ENCODE data around the gene CPTP.
"Not testable (repeated sequence)": the region's sequence is repeated elsewhere in the genome, so short reads cannot be mapped to it uniquely, and the experiment has no call there.

CPTP gene

DNA sequence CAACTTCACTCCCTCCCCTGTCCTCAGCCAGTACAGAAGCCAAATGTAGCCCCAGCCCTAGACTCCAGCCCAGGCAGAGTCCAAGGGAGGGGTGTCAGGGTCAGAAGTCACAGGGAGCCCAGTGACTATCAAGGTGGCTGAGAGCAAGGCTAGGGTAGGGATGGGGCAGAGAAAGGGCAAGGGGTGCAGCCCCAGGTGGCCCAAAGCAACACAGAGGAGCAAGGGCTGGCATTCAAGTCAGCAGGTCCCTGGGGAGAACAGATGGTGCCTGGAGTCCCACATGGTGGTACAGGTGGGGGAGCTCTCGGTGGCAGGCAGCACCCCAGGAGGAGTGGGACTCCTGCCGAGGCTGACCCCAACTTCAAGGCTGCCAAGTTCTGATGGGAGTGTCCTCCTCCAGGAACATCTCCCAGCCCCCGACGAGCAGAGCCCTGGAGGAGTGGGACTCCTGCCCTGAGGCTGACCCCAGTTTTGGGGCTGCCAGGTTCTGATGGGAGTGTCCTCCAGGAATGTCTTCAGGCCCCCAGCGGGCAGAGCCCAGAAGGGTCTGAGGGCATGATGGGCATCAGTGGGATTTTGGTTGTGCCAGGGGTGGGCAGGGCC is 28.3 kb downstream of the CPTP start:
- DNase-seq: no peak

DNA sequence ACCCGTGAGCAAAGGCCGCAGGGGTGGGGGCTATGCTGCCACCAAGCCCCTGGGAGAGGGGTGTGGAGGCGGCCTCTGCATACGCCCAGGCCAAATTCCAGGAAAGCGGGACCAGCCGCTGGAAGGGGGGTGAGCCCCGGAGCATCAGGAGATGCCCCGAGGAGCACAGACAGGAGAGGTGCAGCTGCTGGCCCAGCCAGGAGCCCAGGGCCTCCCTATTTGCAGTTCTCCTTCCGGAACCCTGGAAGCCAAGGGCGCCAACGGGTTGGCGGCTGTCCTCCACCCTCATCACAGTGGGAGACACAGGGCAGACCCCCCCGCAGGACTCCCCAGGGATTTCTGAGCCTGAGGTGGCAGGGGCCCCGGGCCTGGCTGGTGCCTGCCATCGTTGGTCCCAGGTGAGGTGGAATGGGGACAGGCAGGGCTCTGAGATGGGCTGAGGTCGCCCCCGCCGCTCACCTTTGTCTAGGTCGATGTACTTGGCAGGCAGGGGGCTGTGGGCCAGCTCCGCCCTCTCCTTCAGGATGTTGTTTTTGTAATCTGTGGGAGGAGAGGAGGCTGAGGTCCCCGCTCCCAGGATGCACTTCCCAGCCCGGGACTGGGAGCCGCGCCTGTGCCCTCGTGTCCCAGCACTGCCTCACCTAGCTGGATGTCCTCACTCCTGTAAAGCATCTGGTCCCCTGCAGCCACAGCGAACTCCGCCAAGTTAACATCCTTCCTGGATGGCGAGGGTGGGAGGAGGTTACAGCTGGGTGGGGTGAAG is 29.0 kb downstream of the CPTP start:
- no peak for DNase-seq

GRCh38 chr1:1354271-1355247 is 30.0 kb downstream of the CPTP start:
- no peak for DNase-seq

GRCh38 chr1:1355416-1355815 is 30.8 kb downstream of the CPTP start:
- no peak for DNase-seq

DNA sequence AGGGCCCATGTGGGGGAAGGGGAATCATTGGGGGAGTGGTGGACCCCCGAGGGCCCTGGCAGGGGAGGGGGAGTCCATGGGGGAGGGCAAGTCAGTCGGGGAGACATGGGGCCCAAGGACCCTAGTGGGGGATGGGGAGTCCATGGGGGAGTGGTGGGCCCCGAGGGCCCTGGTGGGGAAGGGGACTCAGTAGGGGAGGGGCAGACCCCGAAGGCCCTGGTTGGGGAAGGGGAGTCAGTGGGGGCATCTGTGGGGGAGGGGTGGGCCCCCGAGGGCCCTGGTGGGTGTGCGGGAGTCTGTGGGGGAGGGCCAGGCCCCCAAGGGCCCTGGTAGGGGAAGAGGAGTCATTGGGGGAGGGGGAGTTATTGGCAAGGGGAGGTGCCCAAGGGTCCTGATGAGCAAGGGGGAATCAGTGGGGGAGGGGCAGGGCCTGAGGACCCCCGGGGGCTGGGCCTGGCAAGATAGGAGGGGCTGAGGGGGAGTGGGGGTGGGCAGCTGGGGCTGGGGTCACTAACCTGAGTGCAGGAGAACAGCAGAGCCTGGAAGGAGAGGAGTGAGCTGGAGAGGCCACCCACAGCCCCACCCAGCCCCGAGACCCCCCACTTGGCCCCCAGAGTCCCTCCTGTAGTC is 31.7 kb downstream of the CPTP start:
- no peak for DNase-seq

DNA sequence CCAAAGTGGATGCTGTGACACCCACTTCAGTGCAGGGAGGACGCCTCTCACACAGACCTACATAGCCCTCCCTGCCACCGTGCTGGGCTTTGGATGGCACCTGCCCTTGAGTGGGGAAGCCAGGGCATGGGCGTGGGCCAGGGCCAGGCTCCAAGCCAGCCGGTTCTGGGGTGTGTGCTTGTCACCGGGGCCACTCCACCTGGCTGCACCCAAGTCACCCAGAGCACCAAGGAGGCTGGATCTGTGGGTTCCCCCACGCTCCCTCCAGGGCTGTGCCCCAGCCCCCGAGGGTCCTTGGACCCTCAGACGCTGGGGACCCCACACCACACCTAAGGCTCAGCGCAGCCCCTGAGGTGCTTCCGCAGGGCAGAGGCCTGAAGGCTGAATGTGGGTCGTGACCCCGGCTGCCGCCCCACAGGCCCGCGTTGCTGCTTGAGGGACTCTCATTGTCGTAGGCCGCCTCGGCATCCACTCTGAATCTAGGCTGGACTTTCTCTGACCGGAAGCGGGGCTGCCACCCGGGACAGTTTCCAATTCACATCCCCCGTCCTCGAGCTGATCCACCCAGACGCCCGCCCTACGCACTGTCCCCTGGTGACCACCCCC is 32.3 kb downstream of the CPTP start:
- no peak for DNase-seq

- DNase-seq: no peak
Observed at GRCh38 chr1:1357871-1358432, 33.4 kb downstream of the CPTP start.

GRCh38 chr1:1358433-1359271 is 34.0 kb downstream of the CPTP start, which contains the start of gene MXRA8:
Gene MXRA8, minus strand, starts transcription at chr1:1358555. Its CDS starts 51 bp downstream, at chr1:1358504.
- DNase-seq: no peak

DNA sequence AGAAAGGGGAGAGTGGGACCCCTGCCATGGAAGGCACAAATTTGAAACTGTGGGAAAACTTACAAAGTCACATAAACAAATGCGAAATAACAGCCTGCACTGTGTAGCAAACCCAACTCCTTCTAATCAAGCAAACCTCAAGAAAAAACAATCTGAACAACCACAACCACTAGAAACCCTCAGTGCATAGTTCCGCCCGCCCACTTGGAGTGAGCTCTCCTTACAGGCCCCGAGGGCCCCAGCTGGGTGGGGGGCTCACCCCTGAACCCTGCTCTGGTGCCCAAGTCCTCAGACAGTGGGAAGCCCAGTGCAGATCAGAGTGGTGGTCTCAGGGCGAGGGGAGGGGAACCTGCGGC is 34.7 kb downstream of the CPTP start:
- no peak for DNase-seq

- DNase-seq: no peak
Observed at GRCh38 chr1:1359664-1360468, 35.3 kb downstream of the CPTP start.

DNA sequence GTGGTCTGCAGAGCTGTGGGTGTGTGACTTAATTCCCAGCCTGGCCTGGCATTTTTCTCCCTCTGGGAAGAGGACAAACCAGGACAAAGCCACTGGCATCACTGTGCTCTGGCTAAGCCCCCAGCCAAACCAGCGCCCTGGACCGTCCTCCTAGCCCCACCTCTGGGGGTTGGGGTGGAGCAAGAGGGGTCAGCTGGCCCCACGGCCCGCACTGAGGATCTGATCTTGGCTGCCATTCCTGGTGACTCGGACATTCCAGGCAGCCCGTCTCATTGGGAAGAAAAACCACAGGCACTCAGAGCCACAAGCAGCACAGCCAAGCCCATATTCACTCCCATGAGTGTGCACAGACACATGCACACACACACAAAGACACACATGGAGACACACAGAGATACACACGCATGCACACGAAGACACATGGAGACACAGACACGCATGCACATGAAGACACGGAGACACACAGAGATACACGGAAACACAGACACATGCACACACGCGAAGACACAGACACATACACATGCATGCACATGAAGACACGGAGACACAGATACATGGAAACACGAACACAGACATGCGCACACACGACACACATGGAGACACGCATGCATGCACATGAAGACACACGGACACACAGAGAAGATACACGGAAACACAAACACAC is 36.0 kb downstream of the CPTP start:
- DNase-seq: no peak

DNA sequence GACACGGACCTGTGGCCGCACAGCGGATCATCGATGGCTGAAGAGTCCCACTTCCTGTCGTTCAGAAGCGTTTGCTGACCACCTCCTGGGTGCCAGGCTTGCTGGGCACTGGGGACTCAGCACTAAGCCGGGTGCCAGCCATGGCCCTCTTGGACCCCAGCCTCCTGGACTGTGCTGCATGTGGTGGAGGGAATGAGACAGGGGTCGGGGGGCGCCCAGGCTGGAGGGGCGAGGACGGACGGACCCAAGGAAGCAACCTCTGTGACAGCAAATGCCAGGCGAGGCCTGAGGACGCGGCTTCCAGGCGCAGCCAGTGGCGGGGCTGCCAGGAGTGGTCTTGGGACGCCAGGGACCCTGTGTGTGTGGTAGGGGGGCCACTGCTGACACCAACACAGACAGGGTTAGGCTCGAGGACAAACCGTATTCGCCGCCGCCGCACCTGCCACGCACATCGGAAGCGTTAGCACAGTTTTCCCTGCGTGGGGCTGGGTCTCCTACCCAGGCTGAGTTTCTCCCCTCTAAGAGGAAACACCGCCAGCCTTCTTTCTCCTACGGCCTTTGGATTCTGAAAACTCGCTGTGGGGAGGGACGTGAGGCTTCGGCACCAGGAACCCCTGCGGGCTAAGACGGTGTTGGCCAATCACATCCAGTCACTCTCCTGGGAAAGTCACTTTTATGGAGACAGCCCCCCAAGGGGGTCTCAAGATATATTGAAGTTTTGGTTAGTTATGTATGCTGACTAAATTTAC is 36.8 kb downstream of the CPTP start:
- DNase-seq: no peak

- DNase-seq: no peak
Observed at GRCh38 chr1:1361982-1362423, 37.4 kb downstream of the CPTP start.

GRCh38 chr1:1364266-1364665 is 39.7 kb downstream of the CPTP start:
- no peak for DNase-seq

- DNase-seq: no peak
Observed at GRCh38 chr1:1365875-1366698, 41.5 kb downstream of the CPTP start.

DNA sequence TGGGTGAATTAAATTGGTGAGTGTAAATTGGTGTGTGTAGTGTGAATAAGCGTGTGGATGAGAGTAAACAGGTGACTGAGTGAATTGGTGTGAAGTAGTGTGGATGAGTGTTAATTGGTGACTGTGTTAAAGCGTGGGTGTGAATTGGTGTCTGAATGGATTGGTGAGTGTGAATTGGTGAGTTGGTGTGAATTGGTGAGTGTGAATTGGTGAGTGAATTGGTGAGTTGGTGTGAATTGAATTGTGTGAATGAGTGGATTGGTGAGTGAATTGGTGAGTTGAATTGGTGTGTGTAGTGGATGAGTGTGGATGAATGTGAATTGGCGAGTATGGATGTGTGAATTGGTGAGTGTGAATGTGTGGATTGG is 42.1 kb downstream of the CPTP start:
- DNase-seq: no peak

DNA sequence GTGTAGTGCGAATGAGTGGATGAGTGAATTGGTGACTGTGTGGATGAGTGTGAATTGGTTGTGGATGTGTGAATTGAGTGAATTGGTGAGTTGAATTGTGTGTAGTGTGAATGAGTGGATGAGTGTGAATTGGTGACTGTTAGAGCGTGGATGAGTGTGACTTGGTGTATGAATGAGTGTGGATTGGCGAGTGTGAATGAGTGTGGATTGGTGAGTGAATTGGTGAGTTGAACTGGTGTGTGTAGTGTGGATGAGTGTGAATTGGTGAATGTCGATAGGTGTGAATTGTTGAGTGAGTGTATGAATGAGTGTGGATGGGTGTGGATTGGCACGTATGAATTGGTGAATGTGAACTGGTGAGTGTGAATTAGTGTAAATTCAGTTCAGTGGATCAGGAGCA is 42.7 kb downstream of the CPTP start:
- no peak for DNase-seq

DNA sequence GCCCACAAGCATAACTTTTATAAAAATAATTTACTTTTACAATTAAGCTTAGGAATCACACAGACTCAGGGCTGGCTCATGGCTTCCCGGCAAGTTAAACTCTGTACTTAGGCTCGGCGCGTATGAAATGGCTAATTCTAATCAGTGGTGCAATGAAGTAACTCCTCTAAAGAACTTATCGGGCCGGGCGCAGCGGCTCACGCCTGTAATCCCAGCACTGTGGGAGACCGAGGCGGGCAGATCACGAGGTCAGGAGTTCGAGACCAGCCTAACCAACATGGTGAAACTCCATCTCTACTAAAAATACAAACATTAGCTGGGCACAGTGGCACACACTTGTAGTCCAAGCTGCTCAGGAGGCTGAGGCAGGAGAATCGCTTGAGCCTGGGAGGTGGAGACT is 45.5 kb downstream of the CPTP start:
- DNase-seq: not testable (repeated sequence)
